ELR (cell line): Measurements from ENCODE around the gene ERBB4.

Experiments used
- DNase-seq: peaks from one replicate; pipeline ENCODE4 v3.0.0-alpha.2; 2015; ENCODE audit warnings: low read depth

The ERBB4 gene

DNA sequence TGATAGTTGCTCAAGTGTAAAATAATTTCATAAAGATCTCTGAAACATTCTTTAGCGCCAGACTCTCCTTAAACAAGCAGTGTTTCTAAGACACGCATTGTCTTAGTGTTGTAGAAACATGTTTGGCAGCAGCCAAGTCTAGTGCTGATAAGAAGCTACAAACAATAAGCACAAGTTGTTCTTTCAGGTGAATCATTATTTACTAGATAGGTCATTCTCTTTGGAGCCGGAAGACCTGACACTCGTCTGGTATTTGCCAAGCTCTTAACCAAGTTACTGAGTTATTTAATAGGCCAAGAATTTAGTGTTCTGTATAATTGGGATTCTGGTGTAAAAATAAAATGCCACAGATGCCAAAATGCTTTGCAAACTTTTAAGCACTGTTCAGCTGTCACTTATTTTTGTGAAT, 1130.1 kb downstream of the ERBB4 start:
- peak; percentile 61 for DNase-seq

DNA sequence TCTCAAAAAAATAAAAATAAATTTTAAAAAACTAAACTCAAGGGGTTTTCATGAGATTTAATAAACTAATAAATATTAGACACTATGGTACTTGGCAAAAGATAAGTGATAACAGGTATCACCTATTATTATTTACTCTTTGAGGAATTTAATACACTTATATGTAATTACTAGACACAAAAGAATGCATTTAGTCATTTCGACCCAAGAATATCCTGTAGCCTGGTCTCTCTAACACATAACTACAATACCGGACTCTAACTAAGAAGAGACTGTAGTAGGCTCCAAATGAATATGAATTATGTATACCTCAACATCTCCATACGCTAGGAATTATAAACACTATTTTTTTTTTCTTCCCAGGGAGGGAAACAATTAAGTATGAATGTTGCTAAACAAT, 1131.5 kb downstream of the ERBB4 start:
- DNase-seq = peak; percentile 51

DNA sequence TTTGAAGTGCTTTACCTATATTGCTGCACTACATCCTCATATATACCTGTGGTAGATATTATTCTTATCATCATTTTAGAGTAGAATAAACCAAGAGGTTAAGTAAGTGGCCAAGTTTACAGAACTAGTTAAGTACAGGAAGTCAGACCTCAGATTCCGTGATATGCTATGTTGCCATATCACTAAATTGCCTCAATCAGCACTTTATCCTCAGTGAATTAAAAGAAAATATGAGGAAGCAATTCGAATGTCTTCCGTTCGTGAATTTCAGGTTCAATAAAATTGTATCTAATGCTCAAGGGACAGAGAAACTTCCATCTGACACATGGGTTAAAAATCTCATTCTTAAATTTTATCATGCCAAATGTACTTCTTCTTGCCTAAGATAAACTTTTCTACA, 1133.6 kb downstream of the ERBB4 start:
- no peak for DNase-seq

GRCh38 chr2:211404098-211404497, 1134.5 kb downstream of the ERBB4 start:
- DNase-seq = no peak

- peak; percentile 60 for DNase-seq
These were observed 1137.3 kb downstream of the ERBB4 start for GRCh38 chr2:211401328-211401727.

DNA sequence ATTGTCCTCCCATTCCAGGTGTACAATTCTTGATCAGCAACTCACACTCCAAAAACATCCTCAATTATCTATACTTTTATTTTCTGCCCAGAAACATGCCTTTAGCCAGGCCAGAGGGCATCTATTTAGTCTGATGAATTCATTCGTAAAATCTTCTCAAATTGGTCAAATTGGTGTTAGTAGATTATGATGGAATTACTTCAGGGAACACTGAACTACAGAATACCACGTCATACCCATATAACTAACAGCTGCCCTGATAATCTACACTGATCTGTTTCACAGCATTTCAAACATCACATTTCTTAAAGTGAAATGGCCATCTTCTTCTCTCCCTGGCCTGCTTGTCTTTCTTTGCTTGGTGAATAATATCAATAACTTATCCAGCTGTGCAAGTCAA, 1140.8 kb downstream of the ERBB4 start:
- DNase-seq = no peak

GRCh38 chr2:211396815-211397214, 1141.8 kb downstream of the ERBB4 start:
- no peak for DNase-seq

DNA sequence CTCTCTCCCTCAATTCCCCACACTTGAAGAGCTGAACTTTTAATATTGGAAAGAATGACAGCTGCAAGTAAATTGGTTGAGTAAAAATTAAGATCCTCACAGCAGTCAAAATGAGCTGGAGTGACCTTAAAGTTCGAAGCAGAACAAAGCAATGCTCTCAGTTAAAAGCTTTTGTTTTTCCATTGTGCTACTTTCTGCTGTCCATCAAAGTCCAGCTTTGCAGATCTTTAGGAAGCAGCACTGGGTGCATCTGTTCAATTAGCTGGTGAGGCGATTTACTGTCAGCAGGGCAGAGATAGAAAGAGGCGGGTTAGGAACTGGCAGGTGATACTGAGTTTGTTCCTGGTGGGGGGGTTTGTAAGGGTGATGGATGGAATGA, 1147.4 kb downstream of the ERBB4 start:
- no peak for DNase-seq

GRCh38 chr2:211390536-211391188, 1147.9 kb downstream of the ERBB4 start:
- DNase-seq = no peak

DNA sequence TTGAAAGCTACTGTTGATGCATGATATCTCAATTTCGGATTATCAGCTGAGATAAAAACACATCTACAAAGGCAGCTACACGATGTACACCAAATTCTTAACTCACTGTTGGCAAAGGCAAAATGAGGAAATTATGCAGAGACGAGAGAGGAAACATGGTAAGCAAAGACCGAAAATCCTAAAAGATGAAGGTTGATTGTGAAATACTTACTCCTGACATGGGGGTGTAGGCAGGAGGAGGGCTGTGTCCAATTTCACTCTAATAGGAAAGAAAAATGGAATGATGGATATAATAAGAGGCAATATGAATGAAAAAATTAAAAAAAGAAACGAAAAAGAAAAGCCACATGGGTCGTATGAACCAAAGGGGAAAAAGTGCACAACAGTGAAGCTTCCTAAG, 1150.9 kb downstream of the ERBB4 start:
- DNase-seq = no peak

GRCh38 chr2:211380041-211380440, 1158.6 kb downstream of the ERBB4 start:
- no peak for DNase-seq

DNA sequence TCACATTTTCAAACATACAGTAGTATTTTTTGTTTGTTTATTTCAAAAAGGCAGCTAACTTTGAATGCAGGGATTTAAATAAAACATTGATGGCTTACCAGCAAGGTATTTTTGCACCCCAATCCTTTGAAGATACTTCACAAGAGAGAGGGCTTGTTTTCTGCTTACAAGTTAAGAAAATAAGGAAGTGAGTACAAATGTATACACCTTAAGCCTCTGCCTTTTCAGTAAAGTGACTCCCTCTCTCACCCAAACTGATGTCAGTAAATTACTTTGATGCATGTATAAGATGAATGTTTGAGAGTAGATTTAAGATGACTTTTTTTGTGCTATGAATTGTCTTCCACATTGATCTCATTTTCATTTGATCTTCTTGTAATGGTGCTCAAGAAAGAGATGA, 1162.2 kb downstream of the ERBB4 start:
- no peak for DNase-seq

GRCh38 chr2:211373203-211373602, 1165.4 kb downstream of the ERBB4 start:
- no peak for DNase-seq

DNA sequence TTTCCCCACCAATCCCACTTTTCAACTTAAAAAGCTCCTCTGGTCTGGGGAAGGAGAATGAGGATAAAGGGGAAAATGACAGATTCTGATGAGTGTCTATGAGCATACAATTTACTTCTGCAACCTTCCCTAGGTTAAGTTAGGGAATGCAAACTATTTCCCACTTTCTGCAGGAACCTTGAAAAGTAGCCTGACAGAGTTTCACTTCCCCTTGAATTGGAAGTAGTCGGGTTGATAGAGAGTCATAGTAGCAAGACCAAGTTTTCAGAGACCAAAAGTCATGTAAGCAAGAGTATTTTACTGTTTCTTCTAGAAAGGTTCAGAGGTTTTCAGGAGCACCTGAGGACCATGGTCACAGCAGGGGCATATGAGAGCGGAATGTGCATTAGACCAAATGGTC, 1167.1 kb downstream of the ERBB4 start:
- DNase-seq = no peak

DNA sequence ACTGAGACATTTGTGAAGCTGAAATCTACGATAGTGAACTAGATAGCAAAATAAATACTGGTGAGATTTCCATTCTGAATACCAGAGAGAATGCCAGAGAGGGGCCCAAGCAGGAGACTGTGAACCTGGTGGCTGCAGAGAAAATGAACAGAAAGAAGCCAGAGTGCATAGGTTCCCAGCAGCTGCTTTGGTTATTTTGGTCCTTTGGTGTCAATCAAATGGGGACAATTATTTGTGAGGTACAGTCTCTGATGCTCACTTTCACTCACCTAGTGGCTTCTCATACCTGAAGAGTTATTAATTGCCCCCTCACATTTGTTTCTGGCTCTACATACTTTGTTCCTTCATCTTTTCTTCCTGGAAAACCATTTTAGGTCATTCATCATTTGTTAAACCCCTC, 1170.1 kb downstream of the ERBB4 start:
- DNase-seq = no peak

DNA sequence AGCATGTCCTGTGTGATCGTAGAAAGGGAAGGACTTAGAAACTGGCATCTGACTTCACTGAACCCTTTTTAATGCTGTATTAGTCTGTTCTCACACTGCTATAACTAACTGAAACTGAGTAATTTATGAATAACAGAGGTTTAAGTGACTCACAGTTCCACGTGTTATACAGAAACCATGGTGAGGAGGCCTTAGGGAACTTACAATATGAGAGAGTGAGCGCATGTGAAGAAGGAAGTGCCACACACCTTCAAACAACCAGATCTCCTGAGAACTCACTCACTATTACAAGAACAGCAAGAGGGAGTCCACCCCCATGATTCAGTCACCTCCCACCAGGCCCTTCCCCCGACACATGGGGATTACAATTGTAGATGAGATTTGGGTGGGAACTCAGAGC, 1170.9 kb downstream of the ERBB4 start:
- DNase-seq = peak; percentile 75

- DNase-seq = no peak
These were observed 1171.3 kb downstream of the ERBB4 start for GRCh38 chr2:211367293-211367692.

GRCh38 chr2:211364911-211365310, 1173.7 kb downstream of the ERBB4 start:
- DNase-seq = no peak

DNA sequence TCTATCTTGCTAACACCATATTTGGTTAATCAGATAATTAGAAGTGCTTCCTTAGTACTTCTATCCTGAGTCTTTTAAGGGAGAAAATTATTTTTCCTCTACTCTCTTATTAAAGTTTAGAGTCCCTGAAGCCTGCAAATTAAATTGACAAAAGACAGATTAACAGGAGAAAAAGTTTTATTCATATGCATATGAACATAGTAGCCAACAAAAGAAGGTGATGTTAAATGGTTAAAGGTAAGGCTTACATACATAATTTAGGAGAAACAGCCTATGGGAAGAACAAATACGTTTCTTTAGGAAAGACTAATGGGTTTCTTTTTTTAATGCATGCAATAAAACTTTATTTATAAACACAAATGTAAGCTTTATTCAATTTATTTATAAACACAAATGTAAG, 1177.2 kb downstream of the ERBB4 start:
- DNase-seq = no peak

- DNase-seq = no peak
These were observed 1179.3 kb downstream of the ERBB4 start for GRCh38 chr2:211359347-211359746.

GRCh38 chr2:211358504-211358903, 1180.1 kb downstream of the ERBB4 start:
- DNase-seq = no peak

DNA sequence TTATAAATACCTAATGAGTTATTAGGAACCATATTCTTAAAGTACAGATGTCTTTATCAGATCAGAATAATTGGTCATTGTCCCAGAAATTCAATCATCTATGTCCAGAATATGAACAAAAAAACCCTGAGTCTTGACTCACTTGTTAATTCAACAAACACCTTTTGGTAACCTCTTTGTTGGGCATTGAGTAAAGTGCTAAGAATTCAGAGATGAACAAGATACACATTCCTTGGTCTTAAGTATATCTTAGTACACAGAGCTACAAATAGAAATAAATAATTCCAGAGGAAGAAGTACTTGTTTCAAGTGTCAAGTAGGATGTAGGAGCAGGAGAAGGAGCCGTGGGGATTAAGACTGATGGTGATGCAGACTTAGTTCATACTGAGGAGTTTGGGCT, 1184.1 kb downstream of the ERBB4 start:
- DNase-seq = no peak

- peak; percentile 33 for DNase-seq
These were observed 1186.6 kb downstream of the ERBB4 start for GRCh38 chr2:211351987-211352386.

- peak; percentile 14 for DNase-seq
These were observed 1189.6 kb downstream of the ERBB4 start for GRCh38 chr2:211349031-211349430.

- DNase-seq = peak; percentile 14
These were observed 1191.3 kb downstream of the ERBB4 start for GRCh38 chr2:211347328-211347727.
